Gastroesophageal sphincter (tissue), 4 donors: ENCODE measurements around the gene NRP1. TPM values are rescaled to one million over a fixed set of nuclear protein-coding genes. Genes with fewer than 3 reads are reported as not detected.
"Not testable (repeated sequence)": the region's sequence is repeated elsewhere in the genome, so short reads cannot be mapped to it uniquely, and the experiment has no call there.

Experiments
- ATAC-seq: fragments of 150-250 bp; one replicate; pipeline ENCODE4 v1.9.1; 2016; ENCODE audit warnings: mild to moderate bottlenecking, moderate library complexity
- H3K27ac ChIP-seq, 4 donors: fragments of 200-600 bp; sonication (generic) in 3 of 4; 1 replicate in 3 of 4; 2 replicates in 1 of 4; pipeline ENCODE4 v1.5.1; 2016 to 2019
- H3K27me3 ChIP-seq: fragments of 200-600 bp; sonication (generic); one replicate; pipeline ENCODE4 v1.5.1; 2019
- H3K36me3 ChIP-seq, 2 donors: fragments of 200-600 bp; sonication (generic); one replicate each; pipeline ENCODE4 v1.5.1; 2019; ENCODE audit warnings: control low read depth in 1 of 2
- H3K4me1 ChIP-seq, 3 donors: fragments of 200-600 bp; sonication (generic); 1 replicate in 2 of 3; 2 replicates in 1 of 3; pipeline ENCODE4 v1.5.1; 2016 to 2019; ENCODE audit warnings: control low read depth in 2 of 3
- H3K4me3 ChIP-seq, 2 donors: fragments of 200-600 bp; sonication (generic); one replicate each; pipeline ENCODE4 v1.5.1; 2019; ENCODE audit warnings: mild to moderate bottlenecking in 1 of 2, moderate library complexity in 1 of 2
- H3K9me3 ChIP-seq, 3 donors: fragments of 200-600 bp; sonication (generic); one replicate each; pipeline ENCODE4 v1.5.1; 2017 to 2019; ENCODE audit warnings: control low read depth in 2 of 3
- CTCF ChIP-seq, 4 experiments: fragments of 200-600 bp in 2 of 4; fragments of 450-650 bp in 2 of 4; sonication (generic) in 1 of 4; IDR thresholded peaks; one replicate each; pipeline ENCODE4 v1.5.1; 2017 to 2019; ENCODE audit warnings: antibody characterized with exemption in 4 of 4, mild to moderate bottlenecking in 2 of 4, moderate library complexity in 2 of 4
- EP300 ChIP-seq: sonication (generic); formaldehyde crosslinking; IDR thresholded peaks from one replicate; pipeline ENCODE4 v1.6.1; 2017; ENCODE audit warnings: antibody characterized with exemption, mild to moderate bottlenecking
- POLR2A ChIP-seq, 2 donors: fragments of 450-650 bp; IDR thresholded peaks; one replicate each; pipeline ENCODE4 v1.6.1; 2017; ENCODE audit warnings: antibody characterized with exemption in 2 of 2, mild to moderate bottlenecking in 2 of 2, moderate library complexity in 1 of 2
- POLR2AphosphoS5 ChIP-seq: sonication (generic); formaldehyde crosslinking; IDR thresholded peaks from one replicate; pipeline ENCODE4 v1.6.1; 2017; ENCODE audit warnings: antibody characterized with exemption
- WGBS, 2 donors: methylation state at CpG; one replicate each; pipeline ENCODE4 v1.1.5; 2018; ENCODE audit warnings: low coverage in 1 of 2; 5-methylcytosine and 5-hydroxymethylcytosine counted together
- total RNA-seq, 4 donors: library from RNA; depleted of rRNA; stranded (reverse); fragments of >200 nt; gene quantifications; one replicate each; pipeline ENCODE4 v1.1.0, GENCODE V29; 2016

The NRP1 gene
- total RNA-seq, 4 donors from 2014 or later = 43.4 to 95.4 (median 52.7) TPM

GRCh38 chr10:33145451-33146188 lies 188.8 kb downstream of the NRP1 start:
- Histone ChIP-seq H3K36me3 (no peaks in the 10 kb centered on the region), H3K4me1 (no peaks in the 10 kb centered on the region), H3K4me3 (no peak overlapping the region), H3K27ac (no peak overlapping the region), H3K9me3 (no peaks in the 10 kb centered on the region), H3K27me3 (no peaks in the 10 kb centered on the region)
- no peak for ATAC-seq
- WGBS, 2 donors = 95 to 100% methylated on average over 4 of the region's 8 CpGs
- TF ChIP-seq POLR2A (IDR thresholded peaks at IDR 0.05) (no peak), POLR2AphosphoS5 (no peak), EP300 (no peak), CTCF (IDR thresholded peaks at IDR 0.05) (no peak)

GRCh38 chr10:33143160-33143728 lies 191.2 kb downstream of the NRP1 start:
- no peak for ATAC-seq
- TF ChIP-seq CTCF (IDR thresholded peaks at IDR 0.05) (no peak), POLR2AphosphoS5 (no peak), POLR2A (IDR thresholded peaks at IDR 0.05) (no peak), EP300 (no peak)
- WGBS, 2 donors = 72 to 75% methylated on average over 4 to 5 of the region's 5 CpGs

GRCh38 chr10:33142295-33142694 lies 192.2 kb downstream of the NRP1 start:
- 57 to 77% methylated on average over 3 to 4 of the region's 4 CpGs for WGBS, 2 donors
- no peaks in the 10 kb centered on the region for H3K27me3 ChIP-seq

More at GRCh38 chr10:33143160-33143728, 191.2 kb downstream of the NRP1 start:
- no peaks in the 10 kb centered on the region for H3K36me3 ChIP-seq
- H3K27ac ChIP-seq = no peak overlapping the region
- H3K27me3 ChIP-seq = no peaks in the 10 kb centered on the region
- H3K4me1 ChIP-seq = no peaks in the 10 kb centered on the region
- no peak overlapping the region for H3K4me3 ChIP-seq
- no peaks in the 10 kb centered on the region for H3K9me3 ChIP-seq

GRCh38 chr10:33141251-33141650 lies 193.2 kb downstream of the NRP1 start:
- H3K4me3 ChIP-seq = no peak overlapping the region
- TF ChIP-seq EP300 (no peak), CTCF (IDR thresholded peaks at IDR 0.05) (no peak), POLR2A (IDR thresholded peaks at IDR 0.05) (no peak), POLR2AphosphoS5 (no peak)
- no peaks in the 10 kb centered on the region for H3K27me3 ChIP-seq
- WGBS, 2 donors = 96% methylated on average over 3 of the region's 3 CpGs; no CpG with 5 or more reads in 1 of the 2 donors
- peaks cover 0 to 4% (median 0%) of the 10 kb centered on the region in 3 donors for H3K4me1 ChIP-seq
- no peak for ATAC-seq
- no peaks in the 10 kb centered on the region for H3K9me3 ChIP-seq
- H3K27ac ChIP-seq = no peak overlapping the region
- H3K36me3 ChIP-seq = no peaks in the 10 kb centered on the region

More at GRCh38 chr10:33142295-33142694, 192.2 kb downstream of the NRP1 start:
- Histone ChIP-seq H3K9me3 (no peaks in the 10 kb centered on the region), H3K4me1 (no peaks in the 10 kb centered on the region), H3K36me3 (no peaks in the 10 kb centered on the region), H3K27ac (no peak overlapping the region), H3K4me3 (no peak overlapping the region)
- TF ChIP-seq EP300 (no peak), CTCF (IDR thresholded peaks at IDR 0.05) (no peak), POLR2A (IDR thresholded peaks at IDR 0.05) (no peak), POLR2AphosphoS5 (no peak)
- ATAC-seq = no peak

GRCh38 chr10:33139181-33139646 lies 195.3 kb downstream of the NRP1 start:
- 42 to 64% methylated on average over 7 to 12 of the region's 12 CpGs for WGBS, 2 donors
- H3K4me3 ChIP-seq = no peak overlapping the region
- peaks cover 0 to 13% (median 0%) of the 10 kb centered on the region in 3 donors for H3K4me1 ChIP-seq
- no peaks in the 10 kb centered on the region for H3K36me3 ChIP-seq
- H3K27me3 ChIP-seq = no peaks in the 10 kb centered on the region
- ATAC-seq = no peak
- H3K27ac ChIP-seq = peak overlapping the region in 1 of 4 donors; percentile 26
- H3K9me3 ChIP-seq = no peaks in the 10 kb centered on the region
- no peak for TF ChIP-seq EP300
- no peak for TF ChIP-seq POLR2A (IDR thresholded peaks at IDR 0.05)
- no peak for TF ChIP-seq POLR2AphosphoS5

GRCh38 chr10:33138686-33139085 lies 195.8 kb downstream of the NRP1 start:
- H3K27me3 ChIP-seq, ATAC-seq, H3K4me3 ChIP-seq, H3K36me3 ChIP-seq, H3K27ac ChIP-seq, H3K9me3 ChIP-seq: not testable (repeated sequence)
- WGBS, 2 donors = 75 to 89% methylated on average over 10 of the region's 10 CpGs
- H3K4me1 ChIP-seq = peaks cover 0 to 17% (median 0%) of the 10 kb centered on the region in 3 donors
